K562 (cell line): ENCODE results near the gene GLI1. TPM values are rescaled to one million over a fixed set of nuclear protein-coding genes. Genes with fewer than 3 reads are reported as not detected.
A peak's percentile ranks its signal among the peaks of the same experiment; 100 is the strongest.

ENCODE experiments used
- CEBPG ChIP-seq, 3 experiments: fragments of 200-800 bp in 1 of 3; sonication (Bioruptor generic) in 1 of 3; sonication (generic) in 1 of 3; formaldehyde crosslinking in 1 of 3; IDR thresholded peaks in 2 of 3; conservative IDR thresholded peaks in 1 of 3; 2 replicates each; pipeline versions ENCODE4 v1.6.1 to v1.8.0; 2016 to 2022; ENCODE audit warnings: missing compliant biosample characterization in 2 of 3, missing genetic modification characterization in 2 of 3, mild to moderate bottlenecking in 1 of 3, missing genetic modification reagents in 1 of 3
- CREB1 ChIP-seq, 2 experiments: sonication (generic) in 1 of 2; formaldehyde crosslinking in 1 of 2; IDR thresholded peaks; 2 replicates each; pipeline versions ENCODE4 v1.6.1 to v1.8.0; 2012 to 2022; ENCODE audit warnings: inconsistent platforms in 1 of 2, mild to moderate bottlenecking in 1 of 2, missing genetic modification reagents in 1 of 2, moderate library complexity in 1 of 2
- FOXP1 ChIP-seq: sonication (generic); formaldehyde crosslinking; IDR thresholded peaks from 2 replicates; pipeline ENCODE4 v1.8.0; 2022; ENCODE audit warnings: mild to moderate bottlenecking, missing genetic modification reagents
- HDAC6 ChIP-seq: IDR thresholded peaks from 2 replicates; pipeline ENCODE4 v1.6.1; 2012; ENCODE audit warnings: low read depth, mild to moderate bottlenecking, control low read depth, inconsistent platforms, low read length, moderate library complexity
- JUN ChIP-seq, 2 experiments: sonication (generic) in 1 of 2; formaldehyde crosslinking in 1 of 2; IDR thresholded peaks; 2 replicates each; pipeline versions ENCODE4 v1.6.1 to v1.8.0; 2012 to 2022; ENCODE audit warnings: borderline replicate concordance in 2 of 2, mild to moderate bottlenecking in 2 of 2, improper control_type of control experiment in 1 of 2, low read depth in 1 of 2, low read length in 1 of 2, missing genetic modification reagents in 1 of 2
- KAT7 ChIP-seq: sonication (generic); formaldehyde crosslinking; IDR thresholded peaks from 2 replicates; pipeline ENCODE4 v1.8.0; 2022; ENCODE audit warnings: missing genetic modification reagents, mild to moderate bottlenecking, borderline replicate concordance
- NR1H2 ChIP-seq: sonication (generic); formaldehyde crosslinking; IDR thresholded peaks from 2 replicates; pipeline ENCODE4 v1.4.0; 2020; ENCODE audit warnings: mild to moderate bottlenecking, missing genetic modification reagents
- RAD21 ChIP-seq, 2 experiments: fragments of 250-450 bp in 1 of 2; fragments of 450-650 bp in 1 of 2; sonication (Bioruptor Pico) in 1 of 2; formaldehyde crosslinking in 1 of 2; IDR thresholded peaks in 1 of 2; conservative IDR thresholded peaks in 1 of 2; 2 replicates each; pipeline versions ENCODE4 v1.4.0 to v1.8.0; 2020 to 2022; ENCODE audit warnings: mild to moderate bottlenecking in 2 of 2, moderate library complexity in 1 of 2
- SMAD4 ChIP-seq: fragments of 250-450 bp; sonication (Bioruptor Pico); conservative IDR thresholded peaks from 2 replicates; pipeline ENCODE4 v1.8.0; 2021; ENCODE audit warnings: inconsistent platforms, mild to moderate bottlenecking, moderate library complexity
- STAG1 ChIP-seq: sonication (generic); formaldehyde crosslinking; IDR thresholded peaks from 2 replicates; pipeline ENCODE4 v1.5.0; 2020; ENCODE audit warnings: missing genetic modification reagents, borderline replicate concordance
- TAF1 ChIP-seq: IDR thresholded peaks from 2 replicates; pipeline ENCODE4 v1.6.1; 2011; ENCODE audit warnings: mild to moderate bottlenecking, low read length, moderate library complexity; ENCODE audit not compliant: insufficient read depth, control insufficient read depth, severe bottlenecking; ENCODE audit errors: extremely low read depth
- TARDBP ChIP-seq: fragments of 450-650 bp; IDR thresholded peaks from 2 replicates; pipeline ENCODE4 v1.6.1; 2016
- YY1 ChIP-seq, 3 experiments: IDR thresholded peaks; 2 replicates each; pipeline ENCODE4 v1.6.1; 2011; ENCODE audit warnings: low read length in 2 of 3, mild to moderate bottlenecking in 2 of 3, moderate library complexity in 2 of 3, borderline replicate concordance in 1 of 3, control low read depth in 1 of 3, low read depth in 1 of 3; ENCODE audit not compliant: insufficient read depth in 3 of 3, insufficient replicate concordance in 2 of 3, control insufficient read depth in 1 of 3, insufficient read length in 1 of 3; ENCODE audit errors: extremely low read depth in 1 of 3
- ZNF668 ChIP-seq: fragments of 250-450 bp; sonication (Bioruptor Pico); IDR thresholded peaks from 2 replicates; pipeline ENCODE4 v1.8.0; 2022; ENCODE audit warnings: mild to moderate bottlenecking, inconsistent platforms
- polyA plus RNA-seq, 8 experiments: library from polyadenylated mRNA; depleted of rRNA in 4 of 8; stranded (reverse) in 5 of 8; unstranded in 3 of 8; fragments of >200 nt; fragmentation: Nextera tagmentation in 2 of 8; fragmentation: Illumina TruSeq in 1 of 8; extraction: Ambion mirVana in 2 of 8; extraction: Trizol in 1 of 8; gene quantifications; 2 replicates each; pipeline versions ENCODE4 v1.2.1 to v1.2.3, GENCODE V29; 2011 to 2014; ENCODE audit warnings: inconsistent platforms in 1 of 8, missing spikeins in 1 of 8
- total RNA-seq, 7 experiments: library from RNA; depleted of rRNA in 6 of 7; stranded (reverse); fragments of >200 nt in 6 of 7; fragmentation: Illumina TruSeq in 2 of 7; extraction: Trizol in 2 of 7; gene quantifications; 2 replicates each; pipeline versions ENCODE4 v1.2.1 to v1.2.3, GENCODE V29; 2011 to 2021; ENCODE audit warnings: low replicate concordance in 1 of 7
- TF ChIP-seq, protein P1 (sequence below): sonication (generic); formaldehyde crosslinking; IDR thresholded peaks from 2 replicates; pipeline ENCODE4 v1.8.1; 2023; ENCODE audit warnings: mild to moderate bottlenecking, missing genetic modification reagents
- TF ChIP-seq, protein P2 (sequence below): sonication (generic); formaldehyde crosslinking; IDR thresholded peaks from 2 replicates; pipeline ENCODE4 v1.8.1; 2022; ENCODE audit warnings: missing genetic modification reagents
- TF ChIP-seq, protein P3 (sequence below): fragments of 450-650 bp; formaldehyde crosslinking; IDR thresholded peaks from 2 replicates; pipeline ENCODE4 v1.4.0; 2020; ENCODE audit warnings: mild to moderate bottlenecking, moderate library complexity
- TF ChIP-seq, protein P4 (sequence below): fragments of 250-450 bp; sonication (Bioruptor Pico); IDR thresholded peaks from 2 replicates; pipeline ENCODE4 v1.8.0; 2021; ENCODE audit warnings: borderline replicate concordance, mild to moderate bottlenecking, moderate library complexity; ENCODE audit not compliant: poor library complexity, severe bottlenecking

GLI1 gene
- total and polyA plus RNA-seq, 9 of the 15 experiments (the other 6 are each of a cell fraction or from before 2014, with no cell fraction given): 0.24 to 3.7 (median 0.61) TPM

DNA sequence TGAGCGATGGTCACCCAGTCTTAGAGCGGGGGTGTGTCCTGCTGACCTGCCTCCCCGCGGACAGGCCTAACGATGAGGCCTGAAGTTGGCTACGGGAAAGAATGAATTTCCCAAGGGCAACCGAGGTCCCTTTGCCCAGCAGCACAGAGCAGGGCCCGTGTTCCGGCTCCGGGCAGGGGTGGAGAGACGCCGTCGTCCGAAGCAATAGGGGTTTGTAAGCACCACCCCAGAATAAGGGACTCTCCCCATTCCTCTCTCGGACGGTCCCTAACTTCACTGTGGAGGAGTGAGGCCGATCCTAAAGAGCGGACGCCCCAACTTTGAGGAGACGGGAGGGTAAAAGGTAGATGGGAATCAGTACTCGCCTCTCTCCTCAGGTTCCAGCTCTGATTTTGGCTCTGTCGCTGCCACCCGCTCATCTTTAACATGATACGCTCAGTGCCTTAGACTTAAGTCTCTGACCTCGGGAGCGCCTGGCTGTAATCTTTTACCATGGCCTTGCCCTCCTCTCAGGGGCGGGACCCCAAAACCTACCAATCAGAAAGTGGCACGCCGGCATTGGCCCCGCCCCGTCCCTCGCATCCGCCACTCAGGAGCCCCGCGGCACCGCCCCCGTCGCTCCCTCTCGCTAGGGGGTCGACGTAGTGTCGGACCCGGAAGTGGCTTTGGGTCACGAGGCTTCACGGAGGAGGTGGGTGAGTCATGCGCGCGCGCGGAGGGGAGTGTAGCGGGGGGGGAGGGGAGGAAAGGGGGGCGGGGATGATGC, 60.7 kb downstream of the GLI1 start, which contains the start of gene DDIT3 (continued):
- TF ChIP-seq, protein P1, sequence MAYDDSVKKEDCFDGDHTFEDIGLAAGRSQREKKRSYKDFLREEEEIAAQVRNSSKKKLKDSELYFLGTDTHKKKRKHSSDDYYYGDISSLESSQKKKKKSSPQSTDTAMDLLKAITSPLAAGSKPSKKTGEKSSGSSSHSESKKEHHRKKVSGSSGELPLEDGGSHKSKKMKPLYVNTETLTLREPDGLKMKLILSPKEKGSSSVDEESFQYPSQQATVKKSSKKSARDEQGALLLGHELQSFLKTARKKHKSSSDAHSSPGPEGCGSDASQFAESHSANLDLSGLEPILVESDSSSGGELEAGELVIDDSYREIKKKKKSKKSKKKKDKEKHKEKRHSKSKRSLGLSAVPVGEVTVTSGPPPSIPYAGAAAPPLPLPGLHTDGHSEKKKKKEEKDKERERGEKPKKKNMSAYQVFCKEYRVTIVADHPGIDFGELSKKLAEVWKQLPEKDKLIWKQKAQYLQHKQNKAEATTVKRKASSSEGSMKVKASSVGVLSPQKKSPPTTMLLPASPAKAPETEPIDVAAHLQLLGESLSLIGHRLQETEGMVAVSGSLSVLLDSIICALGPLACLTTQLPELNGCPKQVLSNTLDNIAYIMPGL (CRISPR knock-in tag): peak; percentile 80
- TF ChIP-seq, protein P2, sequence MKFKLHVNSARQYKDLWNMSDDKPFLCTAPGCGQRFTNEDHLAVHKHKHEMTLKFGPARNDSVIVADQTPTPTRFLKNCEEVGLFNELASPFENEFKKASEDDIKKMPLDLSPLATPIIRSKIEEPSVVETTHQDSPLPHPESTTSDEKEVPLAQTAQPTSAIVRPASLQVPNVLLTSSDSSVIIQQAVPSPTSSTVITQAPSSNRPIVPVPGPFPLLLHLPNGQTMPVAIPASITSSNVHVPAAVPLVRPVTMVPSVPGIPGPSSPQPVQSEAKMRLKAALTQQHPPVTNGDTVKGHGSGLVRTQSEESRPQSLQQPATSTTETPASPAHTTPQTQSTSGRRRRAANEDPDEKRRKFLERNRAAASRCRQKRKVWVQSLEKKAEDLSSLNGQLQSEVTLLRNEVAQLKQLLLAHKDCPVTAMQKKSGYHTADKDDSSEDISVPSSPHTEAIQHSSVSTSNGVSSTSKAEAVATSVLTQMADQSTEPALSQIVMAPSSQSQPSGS (CRISPR knock-in tag): no peak
- no peak for TF ChIP-seq RAD21 (CRISPR knock-in tag; conservative IDR thresholded peaks at IDR 0.05 in 1 of 2, IDR thresholded peaks at IDR 0.05 in 1 of 2)
- peak; percentile 97 for TF ChIP-seq TAF1
- TF ChIP-seq YY1 (IDR thresholded peaks at IDR 0.05; ENCODE audit: borderline replicate concordance in 1 of 3, control insufficient read depth in 1 of 3, extremely low read depth in 1 of 3, insufficient read depth in 3 of 3, insufficient read length in 1 of 3, insufficient replicate concordance in 2 of 3, low read depth in 1 of 3, low read length in 2 of 3): peak in 2 of 3 experiments; percentile 30 to 76
- no peak for TF ChIP-seq TARDBP
- TF ChIP-seq HDAC6: no peak
- peak; percentile 59; the same call in 1 of the 2 replicates for TF ChIP-seq SMAD4 (CRISPR knock-in tag)
- peak; percentile 59 for TF ChIP-seq STAG1
- TF ChIP-seq KAT7 (CRISPR knock-in tag): no peak; the same call in 1 of the 2 replicates
- TF ChIP-seq, protein P3, sequence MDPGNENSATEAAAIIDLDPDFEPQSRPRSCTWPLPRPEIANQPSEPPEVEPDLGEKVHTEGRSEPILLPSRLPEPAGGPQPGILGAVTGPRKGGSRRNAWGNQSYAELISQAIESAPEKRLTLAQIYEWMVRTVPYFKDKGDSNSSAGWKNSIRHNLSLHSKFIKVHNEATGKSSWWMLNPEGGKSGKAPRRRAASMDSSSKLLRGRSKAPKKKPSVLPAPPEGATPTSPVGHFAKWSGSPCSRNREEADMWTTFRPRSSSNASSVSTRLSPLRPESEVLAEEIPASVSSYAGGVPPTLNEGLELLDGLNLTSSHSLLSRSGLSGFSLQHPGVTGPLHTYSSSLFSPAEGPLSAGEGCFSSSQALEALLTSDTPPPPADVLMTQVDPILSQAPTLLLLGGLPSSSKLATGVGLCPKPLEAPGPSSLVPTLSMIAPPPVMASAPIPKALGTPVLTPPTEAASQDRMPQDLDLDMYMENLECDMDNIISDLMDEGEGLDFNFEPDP (CRISPR knock-in tag): 0 out of 2 replicates have a peak, but pooled peaks have one; percentile 5
- no peak for TF ChIP-seq CEBPG (CRISPR knock-in tag; IDR thresholded peaks at IDR 0.05)
- peak in 1 of 2 experiments; percentile 100; a peak in 2 of 4 replicates for TF ChIP-seq CEBPG (tag; conservative IDR thresholded peaks at IDR 0.05 in 1 of 2, IDR thresholded peaks at IDR 0.05 in 1 of 2)
- TF ChIP-seq JUN (IDR thresholded peaks at IDR 0.05; ENCODE audit: borderline replicate concordance, low read depth, low read length): peak; percentile 90
- peak; percentile 84; the same call in 1 of the 2 replicates for TF ChIP-seq JUN (CRISPR knock-in tag; IDR thresholded peaks at IDR 0.05; ENCODE audit: borderline replicate concordance)
- peak; percentile 60 for TF ChIP-seq CREB1 (IDR thresholded peaks at IDR 0.05)
- TF ChIP-seq CREB1 (CRISPR knock-in tag; IDR thresholded peaks at IDR 0.05): peak; percentile 81
- TF ChIP-seq NR1H2 (CRISPR knock-in tag): peak; percentile 62; the same call in 1 of the 2 replicates
- 0 out of 2 replicates have a peak, but pooled peaks have one; percentile 26 for TF ChIP-seq ZNF668
- TF ChIP-seq, protein P4, sequence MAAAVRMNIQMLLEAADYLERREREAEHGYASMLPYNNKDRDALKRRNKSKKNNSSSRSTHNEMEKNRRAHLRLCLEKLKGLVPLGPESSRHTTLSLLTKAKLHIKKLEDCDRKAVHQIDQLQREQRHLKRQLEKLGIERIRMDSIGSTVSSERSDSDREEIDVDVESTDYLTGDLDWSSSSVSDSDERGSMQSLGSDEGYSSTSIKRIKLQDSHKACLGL (CRISPR knock-in tag): no peak
- TF ChIP-seq FOXP1 (CRISPR knock-in tag): peak; percentile 75; the same call in 1 of the 2 replicates
